WTC11 (cell line): ENCODE measurements around the gene PMF1. TPM values are rescaled to one million over a fixed set of nuclear protein-coding genes. Genes with fewer than 3 reads are reported as not detected.

Source experiments
- ATAC-seq: fragments of 200-7000 bp; cut with Tn5 transposase; 2 replicates; pipeline ENCODE4 v1.10.0; 2021; ENCODE audit warnings: mild to moderate bottlenecking, moderate library complexity
- CTCF ChIA-PET: fragments of 300-600 bp; sonication (Branson Sonifier 250); formaldehyde crosslinking; loops from one replicate; lab custom pipeline; 2021; ENCODE audit warnings: antibody characterized with exemption; lab: Charles Lee
- POLR2A ChIA-PET: fragments of 350-600 bp; sonication (Branson Sonifier 250); formaldehyde crosslinking; loops from one replicate; lab custom pipeline; 2021; ENCODE audit warnings: antibody characterized with exemption; lab: Charles Lee
- DNase-seq: peaks from one replicate; pipeline ENCODE4 v3.0.0; 2021; ENCODE audit warnings: low spot score
- H3K27ac Mint-ChIP-seq: 2 replicates; pipeline ENCODE4 v1.8.0; 2021; ENCODE audit warnings: mixed read lengths
- H3K27me3 Mint-ChIP-seq: 2 replicates; pipeline ENCODE4 v1.8.0; 2021; ENCODE audit warnings: low read depth, mild to moderate bottlenecking, moderate library complexity, mixed read lengths
- H3K36me3 Mint-ChIP-seq: 2 replicates; pipeline ENCODE4 v1.8.0; 2021; ENCODE audit warnings: mixed read lengths
- H3K4me1 Mint-ChIP-seq: 2 replicates; pipeline ENCODE4 v1.8.0; 2022; ENCODE audit warnings: mixed read lengths
- H3K4me3 Mint-ChIP-seq: 2 replicates; pipeline ENCODE4 v1.8.0; 2021; ENCODE audit warnings: mild to moderate bottlenecking, moderate library complexity, mixed read lengths
- H3K9me3 Mint-ChIP-seq: 2 replicates; pipeline ENCODE4 v1.8.0; 2021; ENCODE audit warnings: mixed read lengths
- GRHL2 ChIP-seq: fragments of 250-450 bp; sonication (Bioruptor Pico); IDR thresholded peaks from 2 replicates; pipeline ENCODE4 v1.8.0; 2022; ENCODE audit warnings: mild to moderate bottlenecking, moderate library complexity; ENCODE audit not compliant: insufficient replicate concordance, severe bottlenecking
- RORB ChIP-seq: fragments of 250-450 bp; sonication (Bioruptor Pico); IDR thresholded peaks from 2 replicates; pipeline ENCODE4 v1.9.0; 2021; ENCODE audit warnings: mild to moderate bottlenecking
- SMAD4 ChIP-seq: sonication (generic); formaldehyde crosslinking; IDR thresholded peaks from 2 replicates; pipeline ENCODE4 v1.8.0; 2022; ENCODE audit warnings: mild to moderate bottlenecking, missing genetic modification reagents
- TEAD4 ChIP-seq: sonication (generic); formaldehyde crosslinking; IDR thresholded peaks from 2 replicates; pipeline ENCODE4 v1.8.0; 2022; ENCODE audit warnings: mild to moderate bottlenecking, missing genetic modification reagents
- ZNF138 ChIP-seq: sonication (generic); formaldehyde crosslinking; conservative IDR thresholded peaks from 2 replicates; pipeline ENCODE4 v1.8.1; 2022; ENCODE audit warnings: mild to moderate bottlenecking, moderate library complexity, missing genetic modification reagents
- ZNF263 ChIP-seq: sonication (generic); formaldehyde crosslinking; IDR thresholded peaks from 2 replicates; pipeline ENCODE4 v1.8.1; 2022; ENCODE audit warnings: low read depth, mild to moderate bottlenecking, moderate library complexity, missing genetic modification reagents
- total RNA-seq: library from RNA; stranded (reverse); gene quantifications from 3 replicates; pipeline ENCODE4 v1.2.3, GENCODE V29; 2021
- TF ChIP-seq, protein P1 (sequence below): sonication (generic); formaldehyde crosslinking; IDR thresholded peaks from 2 replicates; pipeline ENCODE4 v1.8.0; 2022; ENCODE audit warnings: mild to moderate bottlenecking, missing genetic modification reagents
- TF ChIP-seq, protein P2 (sequence below): sonication (generic); formaldehyde crosslinking; IDR thresholded peaks from 2 replicates; pipeline ENCODE4 v1.8.0; 2022; ENCODE audit warnings: missing genetic modification reagents
- TF ChIP-seq, protein P3 (sequence below): sonication (generic); formaldehyde crosslinking; IDR thresholded peaks from 2 replicates; pipeline ENCODE4 v1.8.1; 2022; ENCODE audit warnings: mild to moderate bottlenecking, moderate library complexity, missing genetic modification reagents
- TF ChIP-seq, protein P4 (sequence below): sonication (generic); formaldehyde crosslinking; IDR thresholded peaks from 2 replicates; pipeline ENCODE4 v1.8.1; 2023; ENCODE audit warnings: mild to moderate bottlenecking, missing genetic modification reagents, borderline replicate concordance
- TF ChIP-seq, protein P5 (sequence below): sonication (generic); formaldehyde crosslinking; IDR thresholded peaks from 2 replicates; pipeline ENCODE4 v1.8.1; 2023; ENCODE audit warnings: mild to moderate bottlenecking, missing genetic modification reagents, moderate library complexity
- TF ChIP-seq, protein P6 (sequence below): sonication (generic); formaldehyde crosslinking; IDR thresholded peaks from 2 replicates; pipeline ENCODE4 v1.8.0; 2023; ENCODE audit warnings: mild to moderate bottlenecking, missing genetic modification reagents
- TF ChIP-seq, protein P7 (sequence below): sonication (generic); formaldehyde crosslinking; IDR thresholded peaks from 2 replicates; pipeline ENCODE4 v1.8.0; 2023; ENCODE audit warnings: missing genetic modification reagents

Gene PMF1
- total RNA-seq, 1 experiment from 2014 or later = 129 TPM

DNA sequence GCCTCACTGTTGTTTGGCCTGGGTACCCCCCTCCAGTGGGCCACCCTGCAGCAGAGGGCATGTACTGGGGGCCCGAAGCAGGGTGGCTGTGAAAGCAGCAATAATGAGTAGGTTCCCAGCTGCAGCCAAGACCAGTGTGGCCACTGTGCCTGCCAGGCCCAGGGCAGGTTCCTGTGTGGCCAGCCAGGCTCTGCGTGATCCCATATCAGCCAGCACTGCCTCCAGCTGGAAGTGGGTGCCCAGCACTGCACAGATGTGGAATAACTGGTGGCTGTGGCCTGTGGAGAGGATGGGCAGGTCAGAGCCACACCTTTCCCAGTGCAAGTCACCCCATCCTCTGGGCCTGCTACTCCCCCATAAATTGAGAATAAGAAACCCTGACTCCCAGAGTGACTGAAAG, 31.3 kb downstream of the PMF1 start:
- POLR2A ChIA-PET = no interaction called here
- Mint-ChIP-seq H3K4me3 (no peak overlapping the region), H3K36me3 (peaks cover 4% of the 10 kb centered on the region; the same call in 1 of the 2 replicates), H3K9me3 (no peaks in the 10 kb centered on the region), H3K27ac (no peak overlapping the region), H3K27me3 (peaks cover 4% of the 10 kb centered on the region), H3K4me1 (peaks cover 22% of the 10 kb centered on the region)
- ATAC-seq (no peak), DNase-seq (no peak)
- CTCF ChIA-PET = interaction anchor here (0.8 to 3.9 kb wide), 4 partner anchors 16 to 107 kb away, joined by 3 to 20 read pairs (median 4); no protein-coding TSS in a partner anchor
- no peak for TF ChIP-seq ZNF138 (CRISPR knock-in tag)
- TF ChIP-seq, protein P1, sequence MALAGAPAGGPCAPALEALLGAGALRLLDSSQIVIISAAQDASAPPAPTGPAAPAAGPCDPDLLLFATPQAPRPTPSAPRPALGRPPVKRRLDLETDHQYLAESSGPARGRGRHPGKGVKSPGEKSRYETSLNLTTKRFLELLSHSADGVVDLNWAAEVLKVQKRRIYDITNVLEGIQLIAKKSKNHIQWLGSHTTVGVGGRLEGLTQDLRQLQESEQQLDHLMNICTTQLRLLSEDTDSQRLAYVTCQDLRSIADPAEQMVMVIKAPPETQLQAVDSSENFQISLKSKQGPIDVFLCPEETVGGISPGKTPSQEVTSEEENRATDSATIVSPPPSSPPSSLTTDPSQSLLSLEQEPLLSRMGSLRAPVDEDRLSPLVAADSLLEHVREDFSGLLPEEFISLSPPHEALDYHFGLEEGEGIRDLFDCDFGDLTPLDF = no peak
- no peak for TF ChIP-seq RORB (CRISPR knock-in tag)
- TF ChIP-seq, protein P2, sequence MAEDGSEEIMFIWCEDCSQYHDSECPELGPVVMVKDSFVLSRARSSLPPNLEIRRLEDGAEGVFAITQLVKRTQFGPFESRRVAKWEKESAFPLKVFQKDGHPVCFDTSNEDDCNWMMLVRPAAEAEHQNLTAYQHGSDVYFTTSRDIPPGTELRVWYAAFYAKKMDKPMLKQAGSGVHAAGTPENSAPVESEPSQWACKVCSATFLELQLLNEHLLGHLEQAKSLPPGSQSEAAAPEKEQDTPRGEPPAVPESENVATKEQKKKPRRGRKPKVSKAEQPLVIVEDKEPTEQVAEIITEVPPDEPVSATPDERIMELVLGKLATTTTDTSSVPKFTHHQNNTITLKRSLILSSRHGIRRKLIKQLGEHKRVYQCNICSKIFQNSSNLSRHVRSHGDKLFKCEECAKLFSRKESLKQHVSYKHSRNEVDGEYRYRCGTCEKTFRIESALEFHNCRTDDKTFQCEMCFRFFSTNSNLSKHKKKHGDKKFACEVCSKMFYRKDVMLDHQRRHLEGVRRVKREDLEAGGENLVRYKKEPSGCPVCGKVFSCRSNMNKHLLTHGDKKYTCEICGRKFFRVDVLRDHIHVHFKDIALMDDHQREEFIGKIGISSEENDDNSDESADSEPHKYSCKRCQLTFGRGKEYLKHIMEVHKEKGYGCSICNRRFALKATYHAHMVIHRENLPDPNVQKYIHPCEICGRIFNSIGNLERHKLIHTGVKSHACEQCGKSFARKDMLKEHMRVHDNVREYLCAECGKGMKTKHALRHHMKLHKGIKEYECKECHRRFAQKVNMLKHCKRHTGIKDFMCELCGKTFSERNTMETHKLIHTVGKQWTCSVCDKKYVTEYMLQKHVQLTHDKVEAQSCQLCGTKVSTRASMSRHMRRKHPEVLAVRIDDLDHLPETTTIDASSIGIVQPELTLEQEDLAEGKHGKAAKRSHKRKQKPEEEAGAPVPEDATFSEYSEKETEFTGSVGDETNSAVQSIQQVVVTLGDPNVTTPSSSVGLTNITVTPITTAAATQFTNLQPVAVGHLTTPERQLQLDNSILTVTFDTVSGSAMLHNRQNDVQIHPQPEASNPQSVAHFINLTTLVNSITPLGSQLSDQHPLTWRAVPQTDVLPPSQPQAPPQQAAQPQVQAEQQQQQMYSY (CRISPR knock-in tag) = no peak
- TF ChIP-seq TEAD4 (CRISPR knock-in tag) = no peak
- TF ChIP-seq, protein P3, sequence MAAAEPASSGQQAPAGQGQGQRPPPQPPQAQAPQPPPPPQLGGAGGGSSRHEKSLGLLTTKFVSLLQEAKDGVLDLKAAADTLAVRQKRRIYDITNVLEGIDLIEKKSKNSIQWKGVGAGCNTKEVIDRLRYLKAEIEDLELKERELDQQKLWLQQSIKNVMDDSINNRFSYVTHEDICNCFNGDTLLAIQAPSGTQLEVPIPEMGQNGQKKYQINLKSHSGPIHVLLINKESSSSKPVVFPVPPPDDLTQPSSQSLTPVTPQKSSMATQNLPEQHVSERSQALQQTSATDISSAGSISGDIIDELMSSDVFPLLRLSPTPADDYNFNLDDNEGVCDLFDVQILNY (CRISPR knock-in tag) = no peak
- TF ChIP-seq, protein P4, sequence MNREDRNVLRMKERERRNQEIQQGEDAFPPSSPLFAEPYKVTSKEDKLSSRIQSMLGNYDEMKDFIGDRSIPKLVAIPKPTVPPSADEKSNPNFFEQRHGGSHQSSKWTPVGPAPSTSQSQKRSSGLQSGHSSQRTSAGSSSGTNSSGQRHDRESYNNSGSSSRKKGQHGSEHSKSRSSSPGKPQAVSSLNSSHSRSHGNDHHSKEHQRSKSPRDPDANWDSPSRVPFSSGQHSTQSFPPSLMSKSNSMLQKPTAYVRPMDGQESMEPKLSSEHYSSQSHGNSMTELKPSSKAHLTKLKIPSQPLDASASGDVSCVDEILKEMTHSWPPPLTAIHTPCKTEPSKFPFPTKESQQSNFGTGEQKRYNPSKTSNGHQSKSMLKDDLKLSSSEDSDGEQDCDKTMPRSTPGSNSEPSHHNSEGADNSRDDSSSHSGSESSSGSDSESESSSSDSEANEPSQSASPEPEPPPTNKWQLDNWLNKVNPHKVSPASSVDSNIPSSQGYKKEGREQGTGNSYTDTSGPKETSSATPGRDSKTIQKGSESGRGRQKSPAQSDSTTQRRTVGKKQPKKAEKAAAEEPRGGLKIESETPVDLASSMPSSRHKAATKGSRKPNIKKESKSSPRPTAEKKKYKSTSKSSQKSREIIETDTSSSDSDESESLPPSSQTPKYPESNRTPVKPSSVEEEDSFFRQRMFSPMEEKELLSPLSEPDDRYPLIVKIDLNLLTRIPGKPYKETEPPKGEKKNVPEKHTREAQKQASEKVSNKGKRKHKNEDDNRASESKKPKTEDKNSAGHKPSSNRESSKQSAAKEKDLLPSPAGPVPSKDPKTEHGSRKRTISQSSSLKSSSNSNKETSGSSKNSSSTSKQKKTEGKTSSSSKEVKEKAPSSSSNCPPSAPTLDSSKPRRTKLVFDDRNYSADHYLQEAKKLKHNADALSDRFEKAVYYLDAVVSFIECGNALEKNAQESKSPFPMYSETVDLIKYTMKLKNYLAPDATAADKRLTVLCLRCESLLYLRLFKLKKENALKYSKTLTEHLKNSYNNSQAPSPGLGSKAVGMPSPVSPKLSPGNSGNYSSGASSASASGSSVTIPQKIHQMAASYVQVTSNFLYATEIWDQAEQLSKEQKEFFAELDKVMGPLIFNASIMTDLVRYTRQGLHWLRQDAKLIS (CRISPR knock-in tag) = no peak
- TF ChIP-seq, protein P5, sequence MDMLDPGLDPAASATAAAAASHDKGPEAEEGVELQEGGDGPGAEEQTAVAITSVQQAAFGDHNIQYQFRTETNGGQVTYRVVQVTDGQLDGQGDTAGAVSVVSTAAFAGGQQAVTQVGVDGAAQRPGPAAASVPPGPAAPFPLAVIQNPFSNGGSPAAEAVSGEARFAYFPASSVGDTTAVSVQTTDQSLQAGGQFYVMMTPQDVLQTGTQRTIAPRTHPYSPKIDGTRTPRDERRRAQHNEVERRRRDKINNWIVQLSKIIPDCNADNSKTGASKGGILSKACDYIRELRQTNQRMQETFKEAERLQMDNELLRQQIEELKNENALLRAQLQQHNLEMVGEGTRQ (CRISPR knock-in tag) = no peak

DNA sequence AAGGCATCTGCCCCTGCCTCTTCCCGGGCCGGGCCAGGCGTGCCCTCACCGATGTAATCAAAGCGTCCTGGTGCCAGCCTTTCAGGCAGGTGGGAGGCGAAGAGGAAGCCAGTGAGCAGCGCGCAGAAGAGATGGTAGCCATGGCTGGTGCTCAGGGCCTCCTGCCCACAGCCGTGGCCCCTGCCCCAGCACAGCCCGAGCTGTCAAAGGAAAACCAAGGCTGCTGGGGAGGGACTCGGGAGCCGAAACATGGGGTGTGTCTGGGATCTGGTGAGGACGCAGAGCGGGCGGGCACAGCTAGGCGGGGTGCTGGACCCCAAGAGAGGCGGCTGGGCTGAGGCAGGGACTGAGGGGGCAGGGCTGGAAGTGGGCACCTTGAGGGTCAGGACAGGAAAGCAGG, 31.9 kb downstream of the PMF1 start:
- Mint-ChIP-seq H3K4me3 (peak overlapping the region; percentile 74), H3K27ac (peak overlapping the region; percentile 19; the same call in 1 of the 2 replicates), H3K4me1 (peaks cover 22% of the 10 kb centered on the region), H3K27me3 (peaks cover 4% of the 10 kb centered on the region), H3K36me3 (peaks cover 9% of the 10 kb centered on the region; the same call in 1 of the 2 replicates), H3K9me3 (no peaks in the 10 kb centered on the region)
- no peak for TF ChIP-seq SMAD4 (CRISPR knock-in tag)
- TF ChIP-seq GRHL2 = no peak
- TF ChIP-seq ZNF263 (CRISPR knock-in tag) = no peak
- TF ChIP-seq, protein P6, sequence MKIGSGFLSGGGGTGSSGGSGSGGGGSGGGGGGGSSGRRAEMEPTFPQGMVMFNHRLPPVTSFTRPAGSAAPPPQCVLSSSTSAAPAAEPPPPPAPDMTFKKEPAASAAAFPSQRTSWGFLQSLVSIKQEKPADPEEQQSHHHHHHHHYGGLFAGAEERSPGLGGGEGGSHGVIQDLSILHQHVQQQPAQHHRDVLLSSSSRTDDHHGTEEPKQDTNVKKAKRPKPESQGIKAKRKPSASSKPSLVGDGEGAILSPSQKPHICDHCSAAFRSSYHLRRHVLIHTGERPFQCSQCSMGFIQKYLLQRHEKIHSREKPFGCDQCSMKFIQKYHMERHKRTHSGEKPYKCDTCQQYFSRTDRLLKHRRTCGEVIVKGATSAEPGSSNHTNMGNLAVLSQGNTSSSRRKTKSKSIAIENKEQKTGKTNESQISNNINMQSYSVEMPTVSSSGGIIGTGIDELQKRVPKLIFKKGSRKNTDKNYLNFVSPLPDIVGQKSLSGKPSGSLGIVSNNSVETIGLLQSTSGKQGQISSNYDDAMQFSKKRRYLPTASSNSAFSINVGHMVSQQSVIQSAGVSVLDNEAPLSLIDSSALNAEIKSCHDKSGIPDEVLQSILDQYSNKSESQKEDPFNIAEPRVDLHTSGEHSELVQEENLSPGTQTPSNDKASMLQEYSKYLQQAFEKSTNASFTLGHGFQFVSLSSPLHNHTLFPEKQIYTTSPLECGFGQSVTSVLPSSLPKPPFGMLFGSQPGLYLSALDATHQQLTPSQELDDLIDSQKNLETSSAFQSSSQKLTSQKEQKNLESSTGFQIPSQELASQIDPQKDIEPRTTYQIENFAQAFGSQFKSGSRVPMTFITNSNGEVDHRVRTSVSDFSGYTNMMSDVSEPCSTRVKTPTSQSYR (CRISPR knock-in tag) = no peak
- TF ChIP-seq, protein P7, sequence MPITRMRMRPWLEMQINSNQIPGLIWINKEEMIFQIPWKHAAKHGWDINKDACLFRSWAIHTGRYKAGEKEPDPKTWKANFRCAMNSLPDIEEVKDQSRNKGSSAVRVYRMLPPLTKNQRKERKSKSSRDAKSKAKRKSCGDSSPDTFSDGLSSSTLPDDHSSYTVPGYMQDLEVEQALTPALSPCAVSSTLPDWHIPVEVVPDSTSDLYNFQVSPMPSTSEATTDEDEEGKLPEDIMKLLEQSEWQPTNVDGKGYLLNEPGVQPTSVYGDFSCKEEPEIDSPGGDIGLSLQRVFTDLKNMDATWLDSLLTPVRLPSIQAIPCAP (CRISPR knock-in tag) = no peak
- CTCF ChIA-PET = interaction anchor here (0.7 to 5.1 kb wide), 6 partner anchors 15 to 115 kb away, joined by 3 to 84 read pairs (median 4); no protein-coding TSS in a partner anchor
- POLR2A ChIA-PET = interaction anchor here (0.6 kb wide), 1 partner anchor 104 kb away, joined by 4 read pairs; no protein-coding TSS in a partner anchor
- no peak for ATAC-seq
- no peak for DNase-seq
